Neural progenitor cell (in vitro differentiated cells): Measurements from ENCODE around the gene TINAGL1. TPM values are rescaled to one million over a fixed set of nuclear protein-coding genes. Genes with fewer than 3 reads are reported as not detected.
A peak's percentile ranks its signal among the peaks of the same experiment; 100 is the strongest.

Source experiments
- DNase-seq: peaks from one replicate; pipeline ENCODE4 v3.0.0-alpha.2; 2016; ENCODE audit warnings: low spot score
- H2AFZ ChIP-seq: fragments of 200-600 bp; sonication (generic); replicated peaks from 2 replicates; pipeline ENCODE4 v1.6.1; 2016; ENCODE audit warnings: antibody characterized with exemption
- H3F3A ChIP-seq: fragments of 200-600 bp; sonication (generic); 2 replicates; pipeline ENCODE4 v1.6.1; 2016; ENCODE audit warnings: antibody characterized with exemption, low read depth
- H3K27ac ChIP-seq: fragments of 200-600 bp; sonication (generic); 2 replicates; pipeline ENCODE4 v1.5.1; 2016; ENCODE audit warnings: mild to moderate bottlenecking
- H3K27me3 ChIP-seq: fragments of 200-600 bp; sonication (generic); 2 replicates; pipeline ENCODE4 v1.6.1; 2016; ENCODE audit warnings: mild to moderate bottlenecking, moderate library complexity
- H3K36me3 ChIP-seq: fragments of 200-600 bp; sonication (generic); 2 replicates; pipeline ENCODE4 v1.5.1; 2016
- H3K4me1 ChIP-seq: fragments of 200-600 bp; sonication (generic); 2 replicates; pipeline ENCODE4 v1.6.1; 2016; ENCODE audit warnings: mixed run types
- H3K4me2 ChIP-seq: fragments of 200-600 bp; sonication (generic); 2 replicates; pipeline ENCODE4 v1.6.1; 2016
- H3K4me3 ChIP-seq: fragments of 200-600 bp; sonication (generic); 2 replicates; pipeline ENCODE4 v1.5.1; 2016
- H3K79me2 ChIP-seq: fragments of 200-600 bp; sonication (generic); 2 replicates; pipeline ENCODE4 v1.6.1; 2016; ENCODE audit warnings: low read depth
- H3K9ac ChIP-seq: fragments of 200-600 bp; sonication (generic); 2 replicates; pipeline ENCODE4 v1.6.1; 2016
- H3K9me3 ChIP-seq: fragments of 200-600 bp; sonication (generic); 2 replicates; pipeline ENCODE4 v1.5.1; 2016; ENCODE audit warnings: low read depth
- H4K20me1 ChIP-seq: fragments of 200-600 bp; sonication (generic); 2 replicates; pipeline ENCODE4 v1.6.1; 2016; ENCODE audit warnings: low read depth
- H3K27ac Mint-ChIP-seq: 3 replicates; pipeline ENCODE4 v1.8.0; 2021; ENCODE audit warnings: mixed read lengths
- H3K27me3 Mint-ChIP-seq: 2 replicates; pipeline ENCODE4 v1.8.0; 2022; ENCODE audit warnings: low read depth, mild to moderate bottlenecking, inconsistent platforms, moderate library complexity, mixed read lengths; ENCODE audit not compliant: insufficient read depth
- H3K36me3 Mint-ChIP-seq: 3 replicates; pipeline ENCODE4 v1.8.0; 2021; ENCODE audit warnings: mixed read lengths
- H3K4me1 Mint-ChIP-seq: 3 replicates; pipeline ENCODE4 v1.8.0; 2021; ENCODE audit warnings: mixed read lengths
- H3K4me3 Mint-ChIP-seq: 3 replicates; pipeline ENCODE4 v1.8.0; 2021; ENCODE audit warnings: mild to moderate bottlenecking, moderate library complexity, mixed read lengths
- H3K9me3 Mint-ChIP-seq: 3 replicates; pipeline ENCODE4 v1.8.0; 2020; ENCODE audit warnings: mixed read lengths
- EZH2 ChIP-seq: fragments of 200-600 bp; sonication (generic); IDR thresholded peaks from 2 replicates; pipeline ENCODE4 v1.6.1; 2017; ENCODE audit warnings: antibody characterized with exemption, mild to moderate bottlenecking, moderate library complexity
- EZH2phosphoT487 ChIP-seq: fragments of 200-600 bp; sonication (generic); IDR thresholded peaks from 2 replicates; pipeline ENCODE4 v1.6.1; 2017; ENCODE audit warnings: antibody characterized with exemption
- total RNA-seq: library from RNA; depleted of rRNA; stranded (reverse); fragments of >200 nt; gene quantifications from 2 replicates; pipeline ENCODE4 v1.2.3, GENCODE V29; 2015; ENCODE audit warnings: low replicate concordance
- TF ChIP-seq, protein P1 (sequence below): fragments of 200-600 bp; sonication (generic); IDR thresholded peaks from 2 replicates; pipeline ENCODE4 v1.5.1; 2017; ENCODE audit warnings: antibody characterized with exemption, mild to moderate bottlenecking

The TINAGL1 gene
- total RNA-seq, 1 donor from 2014 or later = not detected

DNA sequence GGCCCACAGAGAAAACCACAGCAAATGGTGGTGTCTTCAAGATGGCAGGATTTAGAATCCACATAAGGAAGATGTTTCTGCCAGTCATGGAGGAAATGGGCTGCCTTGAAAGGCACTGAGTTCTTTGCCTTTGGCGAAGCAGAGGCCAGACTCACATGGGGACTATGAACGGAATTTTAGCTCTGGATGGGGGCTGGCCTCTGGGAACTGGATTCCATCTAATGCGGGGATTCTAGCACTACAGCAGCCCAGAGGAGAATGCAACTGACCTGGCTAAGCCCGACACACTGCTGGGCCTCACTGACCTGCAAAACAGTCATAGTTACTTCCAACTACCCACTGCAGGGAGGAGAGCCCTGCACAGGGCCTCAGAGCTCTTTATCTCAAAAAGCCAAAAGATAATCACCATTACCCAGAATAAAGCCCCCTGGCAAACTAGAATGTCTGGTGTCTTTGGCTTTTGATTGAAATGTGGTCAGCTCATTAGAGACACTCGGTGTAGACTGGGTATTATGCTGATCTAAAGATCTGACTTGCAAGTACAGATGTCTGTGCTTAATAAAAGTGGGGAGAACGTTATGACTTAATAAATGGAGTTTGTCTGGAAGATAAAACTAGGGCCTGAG, 52.7 kb downstream of the TINAGL1 start:
- no peak overlapping the region for H3K4me2 ChIP-seq
- H3K9me3 Mint-ChIP-seq = no peaks in the 10 kb centered on the region

DNA sequence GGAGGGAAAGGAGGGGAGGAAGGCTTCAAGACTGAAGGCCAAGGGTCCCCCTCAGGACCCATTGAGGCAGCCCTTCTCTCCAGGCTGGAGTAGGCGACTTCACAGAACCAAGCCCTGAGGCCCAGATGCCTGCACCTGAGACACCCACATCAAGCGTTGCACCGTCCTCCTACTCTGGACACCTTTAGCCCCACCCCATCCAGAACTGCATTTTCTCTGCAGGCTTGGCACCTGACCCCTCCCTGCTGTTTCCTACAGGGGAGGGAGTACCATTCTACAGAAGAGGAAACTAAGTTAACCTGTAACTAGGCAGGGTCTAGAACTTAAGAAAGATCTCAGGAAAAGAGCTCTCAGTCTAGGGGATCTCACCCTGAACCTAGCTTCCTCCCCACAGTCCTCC, 56.3 kb downstream of the TINAGL1 start:
- H3K4me2 ChIP-seq = no peak overlapping the region
- no peak for TF ChIP-seq EZH2phosphoT487
- no peak for TF ChIP-seq EZH2
- TF ChIP-seq, protein P1, sequence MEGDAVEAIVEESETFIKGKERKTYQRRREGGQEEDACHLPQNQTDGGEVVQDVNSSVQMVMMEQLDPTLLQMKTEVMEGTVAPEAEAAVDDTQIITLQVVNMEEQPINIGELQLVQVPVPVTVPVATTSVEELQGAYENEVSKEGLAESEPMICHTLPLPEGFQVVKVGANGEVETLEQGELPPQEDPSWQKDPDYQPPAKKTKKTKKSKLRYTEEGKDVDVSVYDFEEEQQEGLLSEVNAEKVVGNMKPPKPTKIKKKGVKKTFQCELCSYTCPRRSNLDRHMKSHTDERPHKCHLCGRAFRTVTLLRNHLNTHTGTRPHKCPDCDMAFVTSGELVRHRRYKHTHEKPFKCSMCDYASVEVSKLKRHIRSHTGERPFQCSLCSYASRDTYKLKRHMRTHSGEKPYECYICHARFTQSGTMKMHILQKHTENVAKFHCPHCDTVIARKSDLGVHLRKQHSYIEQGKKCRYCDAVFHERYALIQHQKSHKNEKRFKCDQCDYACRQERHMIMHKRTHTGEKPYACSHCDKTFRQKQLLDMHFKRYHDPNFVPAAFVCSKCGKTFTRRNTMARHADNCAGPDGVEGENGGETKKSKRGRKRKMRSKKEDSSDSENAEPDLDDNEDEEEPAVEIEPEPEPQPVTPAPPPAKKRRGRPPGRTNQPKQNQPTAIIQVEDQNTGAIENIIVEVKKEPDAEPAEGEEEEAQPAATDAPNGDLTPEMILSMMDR = no peak
- no peaks in the 10 kb centered on the region for H3F3A ChIP-seq
- Mint-ChIP-seq H3K27me3 (no peaks in the 10 kb centered on the region), H3K27ac (no peak overlapping the region), H3K9me3 (no peaks in the 10 kb centered on the region), H3K4me1 (no peaks in the 10 kb centered on the region), H3K36me3 (peaks cover 4% of the 10 kb centered on the region), H3K4me3 (no peak overlapping the region)
- H3K27ac ChIP-seq = no peak overlapping the region
- H3K27me3 ChIP-seq = no peaks in the 10 kb centered on the region
- no peak for DNase-seq
- H2AFZ ChIP-seq = no peak overlapping the region
- H4K20me1 ChIP-seq = no peaks in the 10 kb centered on the region
- no peaks in the 10 kb centered on the region for H3K36me3 ChIP-seq
- H3K9ac ChIP-seq = no peak overlapping the region
- H3K9me3 ChIP-seq = no peaks in the 10 kb centered on the region
- peaks cover 12% of the 10 kb centered on the region for H3K79me2 ChIP-seq
- H3K4me3 ChIP-seq = no peak overlapping the region
- no peaks in the 10 kb centered on the region for H3K4me1 ChIP-seq

More for the DNA sequence above, 52.7 kb downstream of the TINAGL1 start:
- no peak overlapping the region for H3K9ac ChIP-seq
- peaks cover 4% of the 10 kb centered on the region for H3K36me3 Mint-ChIP-seq
- DNase-seq = no peak
- H3K79me2 ChIP-seq = no peaks in the 10 kb centered on the region
- H3F3A ChIP-seq = no peaks in the 10 kb centered on the region
- H3K36me3 ChIP-seq = no peaks in the 10 kb centered on the region
- H3K4me1 ChIP-seq = no peaks in the 10 kb centered on the region
- H3K27ac Mint-ChIP-seq = no peak overlapping the region
- no peaks in the 10 kb centered on the region for H3K9me3 ChIP-seq
- TF ChIP-seq, protein P1 = no peak
- TF ChIP-seq EZH2phosphoT487 (no peak), EZH2 (no peak)
- no peaks in the 10 kb centered on the region for H4K20me1 ChIP-seq
- H3K4me3 Mint-ChIP-seq = no peak overlapping the region
- H3K27me3 Mint-ChIP-seq = peaks cover 2% of the 10 kb centered on the region
- H2AFZ ChIP-seq = no peak overlapping the region
- H3K4me1 Mint-ChIP-seq = peaks cover 17% of the 10 kb centered on the region
- H3K27ac ChIP-seq = no peak overlapping the region
- H3K27me3 ChIP-seq = no peaks in the 10 kb centered on the region
- no peak overlapping the region for H3K4me3 ChIP-seq

DNA sequence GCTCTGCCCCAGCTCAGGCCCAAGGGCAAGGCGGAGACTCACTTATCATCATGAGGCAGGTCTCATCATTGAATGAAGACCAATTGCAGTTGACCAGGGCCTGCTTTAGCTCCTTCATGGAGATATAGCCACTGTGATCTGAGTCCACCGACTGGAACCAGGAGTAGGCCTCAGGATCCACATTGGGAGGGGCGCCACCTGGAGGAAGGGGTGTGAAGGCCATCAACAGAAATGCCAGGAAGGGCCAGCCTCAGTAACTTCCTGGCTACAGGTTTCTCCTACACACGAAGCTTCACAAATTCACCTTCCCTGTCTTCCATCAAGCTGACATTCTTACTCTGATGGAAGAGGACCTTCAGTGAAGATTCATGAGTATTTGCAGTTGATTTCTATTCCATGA, 56.8 kb downstream of the TINAGL1 start:
- Histone ChIP-seq H3K27me3 (no peaks in the 10 kb centered on the region), H3F3A (no peaks in the 10 kb centered on the region), H3K4me2 (no peak overlapping the region), H3K27ac (no peak overlapping the region), H3K36me3 (no peaks in the 10 kb centered on the region), H3K4me3 (no peak overlapping the region), H3K9ac (no peak overlapping the region), H3K4me1 (no peaks in the 10 kb centered on the region), H3K9me3 (no peaks in the 10 kb centered on the region), H2AFZ (no peak overlapping the region), H3K79me2 (peaks cover 17% of the 10 kb centered on the region), H4K20me1 (no peaks in the 10 kb centered on the region)
- DNase-seq = peak; percentile 39
- no peaks in the 10 kb centered on the region for H3K27me3 Mint-ChIP-seq
- H3K4me3 Mint-ChIP-seq = no peak overlapping the region
- H3K9me3 Mint-ChIP-seq = no peaks in the 10 kb centered on the region
- peaks cover 4% of the 10 kb centered on the region for H3K36me3 Mint-ChIP-seq
- H3K27ac Mint-ChIP-seq = no peak overlapping the region
- TF ChIP-seq, protein P1 = peak; percentile 53
- TF ChIP-seq EZH2phosphoT487 = no peak
- H3K4me1 Mint-ChIP-seq = no peaks in the 10 kb centered on the region

Other genes starting within 250 kb of the TINAGL1 start
- gene FABP3, start 203.4 kb upstream of the TINAGL1 start, total RNA-seq = 0.93 and 2.2 TPM in 2 replicates
- 9.6 and 30.1 TPM in 2 replicates for gene SERINC2, start 163.3 kb upstream of the TINAGL1 start, total RNA-seq
- gene HCRTR1, start 41.2 kb downstream of the TINAGL1 start, total RNA-seq = 0.06 TPM in 1 of 2 replicates, not detected in the other
- 30.7 and 47.7 TPM in 2 replicates for gene PEF1, start 68.4 kb downstream of the TINAGL1 start, total RNA-seq
- gene COL16A1, start 127.5 kb downstream of the TINAGL1 start, total RNA-seq = 0.22 and 7.0 TPM in 2 replicates
- 7.1 and 21.2 TPM in 2 replicates for gene ADGRB2, start 187.8 kb downstream of the TINAGL1 start, total RNA-seq
- gene SPOCD1, start 239.5 kb downstream of the TINAGL1 start, total RNA-seq = 1.4 and 3.1 TPM in 2 replicates